HG03575 (cell line): ENCODE measurements around the gene HIGD2A.

Experiments used
- ATAC-seq: cut with Tn5 transposase; IDR thresholded peaks from one replicate; pipeline ENCODE4 v1.9.1; 2021; ENCODE audit not compliant: unreplicated experiment, insufficient number of reproducible peaks, low FRiP score; ENCODE audit errors: extremely low read depth

The HIGD2A gene

GRCh38 chr5:176412517-176413254, 24.1 kb downstream of the HIGD2A start:
- ATAC-seq: no peak

GRCh38 chr5:176413255-176413565, 24.7 kb downstream of the HIGD2A start:
- no peak for ATAC-seq

GRCh38 chr5:176413709-176414191, 25.2 kb downstream of the HIGD2A start:
- no peak for ATAC-seq

- no peak for ATAC-seq
These were observed 26.2 kb downstream of the HIGD2A start for GRCh38 chr5:176414704-176415103.

- no peak for ATAC-seq
These were observed 26.8 kb downstream of the HIGD2A start for GRCh38 chr5:176415240-176415951.

- ATAC-seq: no peak
These were observed 27.7 kb downstream of the HIGD2A start, which contains the start of gene CLTB for GRCh38 chr5:176415952-176416924. TSS of gene CLTB (minus strand) at chr5:176416539. CDS start at chr5:176416363, 176 bp downstream.

GRCh38 chr5:176416965-176417364, 28.4 kb downstream of the HIGD2A start:
- ATAC-seq: no peak

- ATAC-seq: no peak
These were observed 29.7 kb downstream of the HIGD2A start for GRCh38 chr5:176418251-176418650.

GRCh38 chr5:176420086-176420485, 31.5 kb downstream of the HIGD2A start:
- ATAC-seq: no peak

- ATAC-seq: no peak
These were observed 32.5 kb downstream of the HIGD2A start for GRCh38 chr5:176420972-176421544.

- ATAC-seq: no peak
These were observed 35.6 kb downstream of the HIGD2A start for GRCh38 chr5:176424181-176424580.

- no peak for ATAC-seq
These were observed 36.6 kb downstream of the HIGD2A start for GRCh38 chr5:176425138-176425537.

- no peak for ATAC-seq
These were observed 37.2 kb downstream of the HIGD2A start for GRCh38 chr5:176425791-176426190.

GRCh38 chr5:176426876-176427275, 38.3 kb downstream of the HIGD2A start:
- ATAC-seq: no peak

GRCh38 chr5:176427971-176428370, 39.4 kb downstream of the HIGD2A start:
- no peak for ATAC-seq

- no peak for ATAC-seq
These were observed 41.4 kb downstream of the HIGD2A start for GRCh38 chr5:176429972-176430371.

GRCh38 chr5:176432707-176433106, 44.2 kb downstream of the HIGD2A start:
- no peak for ATAC-seq

- no peak for ATAC-seq
These were observed 48.1 kb downstream of the HIGD2A start for GRCh38 chr5:176436656-176437055.
